ENCODE results near the gene SELENON. TPM values are rescaled to one million over a fixed set of nuclear protein-coding genes. Genes with fewer than 3 reads are reported as not detected.

Gene SELENON
- total and polyA plus RNA-seq, 9 of the 15 experiments (the other 6 are each of a cell fraction or from before 2014, with no cell fraction given): 0.43 to 26.7 (median 7.0) TPM

DNA sequence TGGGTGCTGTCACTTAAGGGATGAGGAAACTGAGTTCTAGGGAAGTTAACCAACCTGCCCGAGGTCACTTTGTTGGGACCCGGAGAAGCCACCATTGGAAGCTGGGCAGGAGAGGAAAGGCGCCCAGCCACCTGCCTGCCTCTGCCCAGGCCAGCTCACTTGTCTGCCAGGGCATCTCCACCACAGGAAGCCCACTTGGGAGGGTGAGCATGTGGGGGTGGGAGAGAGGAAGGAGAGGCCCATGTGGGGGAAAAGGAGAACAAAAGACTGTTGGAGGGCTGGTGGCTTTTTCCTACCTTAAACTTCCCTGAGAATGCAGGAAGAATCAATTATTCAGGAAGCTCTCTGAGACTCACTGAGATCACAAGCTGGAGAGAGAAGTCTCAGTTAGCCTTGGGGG, 43.8 kb upstream of the SELENON start (continued):
- TF ChIP-seq, protein P1, sequence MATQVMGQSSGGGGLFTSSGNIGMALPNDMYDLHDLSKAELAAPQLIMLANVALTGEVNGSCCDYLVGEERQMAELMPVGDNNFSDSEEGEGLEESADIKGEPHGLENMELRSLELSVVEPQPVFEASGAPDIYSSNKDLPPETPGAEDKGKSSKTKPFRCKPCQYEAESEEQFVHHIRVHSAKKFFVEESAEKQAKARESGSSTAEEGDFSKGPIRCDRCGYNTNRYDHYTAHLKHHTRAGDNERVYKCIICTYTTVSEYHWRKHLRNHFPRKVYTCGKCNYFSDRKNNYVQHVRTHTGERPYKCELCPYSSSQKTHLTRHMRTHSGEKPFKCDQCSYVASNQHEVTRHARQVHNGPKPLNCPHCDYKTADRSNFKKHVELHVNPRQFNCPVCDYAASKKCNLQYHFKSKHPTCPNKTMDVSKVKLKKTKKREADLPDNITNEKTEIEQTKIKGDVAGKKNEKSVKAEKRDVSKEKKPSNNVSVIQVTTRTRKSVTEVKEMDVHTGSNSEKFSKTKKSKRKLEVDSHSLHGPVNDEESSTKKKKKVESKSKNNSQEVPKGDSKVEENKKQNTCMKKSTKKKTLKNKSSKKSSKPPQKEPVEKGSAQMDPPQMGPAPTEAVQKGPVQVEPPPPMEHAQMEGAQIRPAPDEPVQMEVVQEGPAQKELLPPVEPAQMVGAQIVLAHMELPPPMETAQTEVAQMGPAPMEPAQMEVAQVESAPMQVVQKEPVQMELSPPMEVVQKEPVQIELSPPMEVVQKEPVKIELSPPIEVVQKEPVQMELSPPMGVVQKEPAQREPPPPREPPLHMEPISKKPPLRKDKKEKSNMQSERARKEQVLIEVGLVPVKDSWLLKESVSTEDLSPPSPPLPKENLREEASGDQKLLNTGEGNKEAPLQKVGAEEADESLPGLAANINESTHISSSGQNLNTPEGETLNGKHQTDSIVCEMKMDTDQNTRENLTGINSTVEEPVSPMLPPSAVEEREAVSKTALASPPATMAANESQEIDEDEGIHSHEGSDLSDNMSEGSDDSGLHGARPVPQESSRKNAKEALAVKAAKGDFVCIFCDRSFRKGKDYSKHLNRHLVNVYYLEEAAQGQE (IDR thresholded peaks at IDR 0.05; ENCODE audit: borderline replicate concordance): no peak
- TF ChIP-seq, protein P1 (CRISPR knock-in tag; IDR thresholded peaks at IDR 0.05; ENCODE audit: low read depth): no peak

Data from K562 (cell line).